Kidney (tissue), 14 donors: ENCODE results near the gene SMTNL2. TPM values are rescaled to one million over a fixed set of nuclear protein-coding genes. Genes with fewer than 3 reads are reported as not detected.

ENCODE experiments used
- DNase-seq, 5 donors: peaks; one replicate each; pipeline ENCODE4 v3.0.0-alpha.2; 2013 to 2020
- FAIRE-seq: peaks from 2 replicates; lab custom pipeline; 2012; peaks lifted over from hg19 to GRCh38; lab: Jason Lieb, UNC
- H3K27ac ChIP-seq, 2 donors: one replicate each; pipeline ENCODE4 v1.7.0; 2013; ENCODE audit warnings: low read depth in 2 of 2, low read length in 2 of 2, inconsistent platforms in 1 of 2
- H3K27me3 ChIP-seq: one replicate; pipeline ENCODE4 v1.7.1; 2013; ENCODE audit warnings: low read length, inconsistent platforms; ENCODE audit not compliant: control insufficient read depth, insufficient read depth
- H3K36me3 ChIP-seq, 3 donors: one replicate each; pipeline versions ENCODE4 v1.7.0 to v1.7.1; 2013; ENCODE audit warnings: low read length in 3 of 3, control low read depth in 1 of 3, inconsistent platforms in 1 of 3; ENCODE audit not compliant: insufficient read depth in 3 of 3, control insufficient read depth in 2 of 3
- H3K4me1 ChIP-seq, 3 donors: one replicate each; pipeline versions ENCODE4 v1.7.0 to v1.7.1; 2013; ENCODE audit warnings: low read length in 3 of 3, inconsistent platforms in 1 of 3, low read depth in 1 of 3; ENCODE audit not compliant: control insufficient read depth in 2 of 3, insufficient read depth in 2 of 3
- H3K4me3 ChIP-seq, 3 donors: one replicate each; pipeline versions ENCODE4 v1.7.0 to v1.8.1; 2013; ENCODE audit warnings: low read length in 3 of 3, control low read depth in 1 of 3, inconsistent platforms in 1 of 3
- H3K9ac ChIP-seq, 3 donors: one replicate each; pipeline versions ENCODE4 v1.7.0 to v1.7.1; 2013; ENCODE audit warnings: low read length in 3 of 3, control low read depth in 1 of 3, inconsistent platforms in 1 of 3
- H3K9me3 ChIP-seq, 3 donors: one replicate each; pipeline versions ENCODE4 v1.7.0 to v1.7.1; 2013; ENCODE audit warnings: low read length in 3 of 3, control low read depth in 1 of 3, inconsistent platforms in 1 of 3; ENCODE audit not compliant: control insufficient read depth in 2 of 3, insufficient read depth in 1 of 3
- intact Hi-C: fragments of 100-400 bp; cut with DNase I; formaldehyde crosslinking; loops from one replicate; pipeline ENCODE4 v1.11.1; 2022
- polyA plus RNA-seq: library from polyadenylated mRNA; stranded (reverse); fragments of 350-450 nt; fragmentation: Illumina TruSeq; extraction: RNeasy Lipid Tissue Mini Kit (QIAGEN cat#74804); gene quantifications from one replicate; pipeline ENCODE4 v1.2.3, GENCODE V29; 2014; ENCODE audit warnings: low read depth, low replicate concordance; ENCODE audit not compliant: insufficient read depth
- total RNA-seq: library from RNA; stranded (reverse); fragmentation: NEBNext Ultra II Directional; extraction: Animal tissue kit (Norgen Biotek cat#: 25700); gene quantifications from one replicate; pipeline ENCODE4 v1.2.1, GENCODE V29; 2021
- TF ChIP-seq, protein P1 (sequence below): IDR thresholded peaks from 3 replicates; pipeline ENCODE4 v1.5.1; 2012; ENCODE audit warnings: mild to moderate bottlenecking, moderate library complexity, borderline replicate concordance; ENCODE audit not compliant: insufficient read depth; ENCODE audit errors: extremely low read depth
- donor health status: control.
- donor health status: control.
- donor health status: control.
- donor health status: control.
- donor health status: control.
- donor health status: DM: yes; HTN: yes; CAD: no.
- donor health status: Normal renal cell carcinoma (clear cell type).

SMTNL2 gene
- total and polyA plus RNA-seq, 2 donors from 2014 or later = 25.6 to 58.1 TPM

DNA sequence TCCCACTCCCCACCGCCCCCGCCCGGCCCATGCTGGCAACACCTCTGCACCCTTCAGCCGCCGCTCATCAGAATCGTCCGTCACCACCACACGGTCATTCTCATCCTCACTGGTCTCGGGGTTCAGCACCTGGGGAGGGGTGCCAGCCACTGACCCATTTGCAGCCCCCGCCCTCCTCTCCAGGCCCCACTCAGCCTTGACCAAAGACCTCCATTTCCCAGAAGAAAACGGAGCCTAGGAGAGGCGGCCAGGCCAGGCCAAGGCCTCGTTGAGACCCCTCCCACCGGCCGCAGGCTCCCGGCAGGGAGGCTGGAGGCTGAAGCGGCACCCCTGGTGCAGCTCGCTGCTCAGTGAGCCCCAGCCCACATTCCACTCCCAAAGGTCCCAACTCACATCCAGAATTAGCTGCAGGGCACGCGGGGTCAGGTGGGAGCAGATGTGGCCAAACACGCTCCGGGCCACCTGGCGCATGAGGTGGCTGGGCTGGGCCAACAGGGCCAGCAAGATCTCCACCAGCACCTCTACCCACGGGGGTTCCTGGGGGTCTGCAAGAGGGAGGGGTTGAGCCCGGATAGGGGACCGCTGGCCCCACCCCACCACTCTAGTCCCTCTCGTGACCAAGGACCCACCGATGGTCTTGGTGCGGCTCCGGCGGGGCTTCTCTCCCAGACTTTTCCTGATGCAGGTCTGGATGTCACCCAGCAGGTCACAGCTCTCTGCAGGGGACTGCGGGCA lies 38.9 kb upstream of the SMTNL2 start:
- no peak overlapping the region for H3K4me3 ChIP-seq
- TF ChIP-seq, protein P1, sequence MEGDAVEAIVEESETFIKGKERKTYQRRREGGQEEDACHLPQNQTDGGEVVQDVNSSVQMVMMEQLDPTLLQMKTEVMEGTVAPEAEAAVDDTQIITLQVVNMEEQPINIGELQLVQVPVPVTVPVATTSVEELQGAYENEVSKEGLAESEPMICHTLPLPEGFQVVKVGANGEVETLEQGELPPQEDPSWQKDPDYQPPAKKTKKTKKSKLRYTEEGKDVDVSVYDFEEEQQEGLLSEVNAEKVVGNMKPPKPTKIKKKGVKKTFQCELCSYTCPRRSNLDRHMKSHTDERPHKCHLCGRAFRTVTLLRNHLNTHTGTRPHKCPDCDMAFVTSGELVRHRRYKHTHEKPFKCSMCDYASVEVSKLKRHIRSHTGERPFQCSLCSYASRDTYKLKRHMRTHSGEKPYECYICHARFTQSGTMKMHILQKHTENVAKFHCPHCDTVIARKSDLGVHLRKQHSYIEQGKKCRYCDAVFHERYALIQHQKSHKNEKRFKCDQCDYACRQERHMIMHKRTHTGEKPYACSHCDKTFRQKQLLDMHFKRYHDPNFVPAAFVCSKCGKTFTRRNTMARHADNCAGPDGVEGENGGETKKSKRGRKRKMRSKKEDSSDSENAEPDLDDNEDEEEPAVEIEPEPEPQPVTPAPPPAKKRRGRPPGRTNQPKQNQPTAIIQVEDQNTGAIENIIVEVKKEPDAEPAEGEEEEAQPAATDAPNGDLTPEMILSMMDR = no peak
- H3K27ac ChIP-seq = no peak overlapping the region
- DNase-seq = peak in 1 of 5 donors; percentile 54
- peaks cover 0 to 21% (median 10%) of the 10 kb centered on the region in 3 donors for H3K36me3 ChIP-seq
- H3K9me3 ChIP-seq = no peaks in the 10 kb centered on the region
- H3K4me1 ChIP-seq = peaks cover 0 to under 1% (median 0%) of the 10 kb centered on the region in 3 donors
- intact Hi-C loops = no loop called here
- no peaks in the 10 kb centered on the region for H3K27me3 ChIP-seq
- no peak overlapping the region for H3K9ac ChIP-seq
- no peak for FAIRE-seq

DNA sequence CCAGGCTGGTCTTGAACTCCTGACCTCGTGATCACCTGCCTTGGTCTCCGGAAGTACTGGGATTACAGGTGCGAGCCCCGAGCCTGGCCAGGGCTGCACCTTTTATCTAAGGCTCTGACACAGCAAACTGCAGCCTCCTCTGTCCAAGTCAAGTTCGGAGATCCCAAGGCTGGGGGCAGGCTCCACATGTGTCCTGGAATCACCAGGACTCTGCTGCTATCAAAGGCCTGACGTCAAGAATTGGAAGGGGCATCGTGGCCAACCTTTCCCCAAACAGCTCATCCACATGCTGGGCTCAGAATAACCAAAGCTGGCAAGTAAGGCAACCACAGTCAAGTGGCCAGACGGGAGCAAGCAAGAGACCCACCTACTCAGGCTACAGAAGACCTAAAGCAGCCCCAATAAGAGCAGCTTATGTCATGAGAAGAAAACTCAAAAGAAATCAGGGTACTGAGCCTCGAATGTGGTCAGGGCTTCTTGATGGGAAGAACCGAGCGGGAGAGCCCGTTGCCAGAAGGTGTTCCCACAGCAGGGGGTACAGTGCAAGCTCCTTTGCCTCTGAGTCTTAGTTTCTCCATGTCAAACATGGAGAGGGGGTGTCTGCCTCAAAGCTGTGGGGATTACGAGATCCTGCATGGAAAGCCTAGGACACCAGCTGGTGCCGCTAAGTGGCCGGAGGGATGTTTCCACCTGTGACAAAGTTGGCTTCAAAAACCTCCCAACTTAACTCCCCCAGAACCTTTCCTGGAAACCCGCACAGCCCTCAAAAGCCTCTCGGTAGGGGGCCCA lies 37.0 kb upstream of the SMTNL2 start:
- FAIRE-seq = no peak
- Histone ChIP-seq H3K9me3 (no peaks in the 10 kb centered on the region), H3K9ac (no peak overlapping the region), H3K4me3 (no peak overlapping the region), H3K27me3 (no peaks in the 10 kb centered on the region), H3K4me1 (no peaks in the 10 kb centered on the region), H3K36me3 (peaks cover 0 to 27% (median 10%) of the 10 kb centered on the region in 3 donors), H3K27ac (no peak overlapping the region)
- intact Hi-C loops = no loop called here
- DNase-seq = no peak
- TF ChIP-seq, protein P1 = no peak

DNA sequence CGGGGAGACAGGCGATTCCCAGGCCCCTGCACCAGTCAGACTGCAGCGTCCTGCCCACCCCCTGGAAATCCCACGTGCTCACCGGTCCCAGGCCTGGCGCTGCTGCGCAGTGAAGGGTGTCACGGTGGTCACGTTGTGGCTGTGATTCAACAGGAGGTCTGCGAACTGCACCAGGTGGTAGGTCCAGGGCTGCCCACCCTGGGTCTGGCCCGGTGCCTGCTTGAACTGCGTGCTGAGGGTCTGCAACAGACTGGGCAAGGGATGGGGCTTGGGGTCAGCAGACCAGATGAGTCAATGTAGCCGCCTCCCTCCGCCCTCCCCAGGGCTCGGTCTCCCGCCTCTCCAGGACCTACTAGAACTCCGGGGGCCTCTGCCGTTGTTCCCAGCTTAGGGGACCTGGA lies 36.3 kb upstream of the SMTNL2 start:
- no peak for FAIRE-seq
- intact Hi-C loops = no loop called here

More for the DNA sequence above, 36.3 kb upstream of the SMTNL2 start:
- H3K9me3 ChIP-seq = no peaks in the 10 kb centered on the region
- TF ChIP-seq, protein P1 = no peak
- no peaks in the 10 kb centered on the region for H3K4me1 ChIP-seq
- H3K27ac ChIP-seq = no peak overlapping the region
- DNase-seq = peak in 1 of 5 donors; percentile 65
- H3K36me3 ChIP-seq = peaks cover 0 to 27% (median 11%) of the 10 kb centered on the region in 3 donors
- H3K4me3 ChIP-seq = no peak overlapping the region
- no peaks in the 10 kb centered on the region for H3K27me3 ChIP-seq
- H3K9ac ChIP-seq = no peak overlapping the region
